ENCODE measurements around the gene ZKSCAN5.

DNA sequence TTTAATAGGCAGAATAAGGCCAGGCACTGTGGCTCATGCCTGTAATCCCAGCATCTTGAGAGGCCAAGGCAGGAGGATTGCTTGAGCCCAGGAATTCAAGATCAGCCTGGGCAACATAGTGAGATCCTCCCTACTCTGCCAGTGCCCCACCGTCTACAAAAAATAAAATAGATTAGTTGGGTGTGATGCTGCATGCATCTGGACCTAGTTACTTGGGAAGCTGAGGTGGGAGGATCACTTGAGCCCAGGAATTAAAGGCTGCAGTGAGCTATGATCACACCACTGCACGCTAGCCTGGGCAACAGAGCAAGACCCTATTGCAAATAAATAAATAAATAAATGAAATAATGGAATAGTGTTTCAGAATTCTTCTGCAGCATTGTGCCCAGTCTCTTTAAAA, 31.2 kb downstream of the ZKSCAN5 start:
- no peak for TF ChIP-seq CTCF (IDR thresholded peaks at IDR 0.05)
- TF ChIP-seq ZFX (IDR thresholded peaks at IDR 0.05; ENCODE audit: borderline replicate concordance) = no peak

Measured in 22Rv1 (cell line).